Body of pancreas (tissue), 4 donors: ENCODE data around the gene ARHGEF7.

ENCODE experiments used
- POLR2A ChIP-seq, 3 donors: fragments of 450-650 bp; IDR thresholded peaks; one replicate each; pipeline ENCODE4 v1.6.1; 2016; ENCODE audit warnings: antibody characterized with exemption in 3 of 3, mild to moderate bottlenecking in 2 of 3
- TF ChIP-seq, protein P1 (sequence below), 7 experiments: fragments of 450-650 bp in 4 of 7; fragments of 200-600 bp in 3 of 7; sonication (generic) in 3 of 7; IDR thresholded peaks; one replicate each; pipeline ENCODE4 v1.5.1; 2016 to 2019; ENCODE audit warnings: antibody characterized with exemption in 7 of 7

DNA sequence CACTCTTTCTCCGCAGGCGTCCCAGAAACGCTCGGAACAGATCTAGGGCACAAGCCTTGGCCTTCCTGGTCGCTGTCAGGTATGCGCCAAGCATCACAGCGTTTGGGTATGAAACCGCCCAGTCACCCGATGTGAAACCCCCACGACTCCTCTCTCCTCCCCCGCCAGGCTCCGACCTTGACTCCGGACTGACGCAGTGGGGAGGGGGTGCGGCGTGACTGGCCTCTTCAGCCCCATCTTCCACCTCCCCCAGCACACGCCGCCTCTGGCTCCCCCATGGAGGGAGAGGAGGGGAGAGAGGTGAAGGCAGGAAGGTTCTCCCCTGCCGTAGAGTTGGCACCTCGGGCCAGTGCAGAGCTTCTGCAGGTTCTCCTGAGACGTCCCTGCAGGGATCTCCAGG is 22.0 kb upstream of the ARHGEF7 start:
- TF ChIP-seq, protein P1, sequence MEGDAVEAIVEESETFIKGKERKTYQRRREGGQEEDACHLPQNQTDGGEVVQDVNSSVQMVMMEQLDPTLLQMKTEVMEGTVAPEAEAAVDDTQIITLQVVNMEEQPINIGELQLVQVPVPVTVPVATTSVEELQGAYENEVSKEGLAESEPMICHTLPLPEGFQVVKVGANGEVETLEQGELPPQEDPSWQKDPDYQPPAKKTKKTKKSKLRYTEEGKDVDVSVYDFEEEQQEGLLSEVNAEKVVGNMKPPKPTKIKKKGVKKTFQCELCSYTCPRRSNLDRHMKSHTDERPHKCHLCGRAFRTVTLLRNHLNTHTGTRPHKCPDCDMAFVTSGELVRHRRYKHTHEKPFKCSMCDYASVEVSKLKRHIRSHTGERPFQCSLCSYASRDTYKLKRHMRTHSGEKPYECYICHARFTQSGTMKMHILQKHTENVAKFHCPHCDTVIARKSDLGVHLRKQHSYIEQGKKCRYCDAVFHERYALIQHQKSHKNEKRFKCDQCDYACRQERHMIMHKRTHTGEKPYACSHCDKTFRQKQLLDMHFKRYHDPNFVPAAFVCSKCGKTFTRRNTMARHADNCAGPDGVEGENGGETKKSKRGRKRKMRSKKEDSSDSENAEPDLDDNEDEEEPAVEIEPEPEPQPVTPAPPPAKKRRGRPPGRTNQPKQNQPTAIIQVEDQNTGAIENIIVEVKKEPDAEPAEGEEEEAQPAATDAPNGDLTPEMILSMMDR (IDR thresholded peaks at IDR 0.05), result no peak
- TF ChIP-seq POLR2A (IDR thresholded peaks at IDR 0.05), result no peak
